Measurements from ENCODE around the gene SUSD3.
"Not testable (repeated sequence)": the region's sequence is repeated elsewhere in the genome, so short reads cannot be mapped to it uniquely, and the experiment has no call there.

The SUSD3 gene

GRCh38 chr9:93058355-93059010 is at the start of gene SUSD3:
Gene SUSD3 (plus strand): TSS chr9:93058701. CDS start chr9:93058743, 42 bp downstream.
- peak; percentile 74 for DNase-seq

- no peak for DNase-seq
Measured at GRCh38 chr9:93009337-93010015, 49.0 kb upstream of the SUSD3 start.

DNA sequence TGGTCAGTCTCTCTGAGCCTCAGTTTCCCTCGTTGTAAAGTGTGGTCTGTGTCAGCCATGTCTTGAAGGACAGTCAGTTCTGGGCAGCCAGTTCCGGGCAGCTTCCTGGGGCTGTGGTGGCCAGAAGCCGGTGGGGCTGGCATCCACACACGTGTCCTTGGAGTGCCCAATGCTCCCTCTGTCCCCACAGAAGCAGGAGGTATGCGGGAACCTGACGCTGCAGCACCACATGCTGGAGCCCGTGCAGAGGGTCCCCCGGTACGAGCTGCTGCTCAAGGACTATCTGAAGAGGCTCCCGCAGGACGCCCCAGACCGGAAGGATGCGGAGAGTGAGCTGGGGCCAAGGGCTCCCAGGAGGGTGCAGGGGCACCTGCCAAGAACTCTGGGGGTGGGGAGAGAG is 48.4 kb upstream of the SUSD3 start:
- DNase-seq = no peak

DNA sequence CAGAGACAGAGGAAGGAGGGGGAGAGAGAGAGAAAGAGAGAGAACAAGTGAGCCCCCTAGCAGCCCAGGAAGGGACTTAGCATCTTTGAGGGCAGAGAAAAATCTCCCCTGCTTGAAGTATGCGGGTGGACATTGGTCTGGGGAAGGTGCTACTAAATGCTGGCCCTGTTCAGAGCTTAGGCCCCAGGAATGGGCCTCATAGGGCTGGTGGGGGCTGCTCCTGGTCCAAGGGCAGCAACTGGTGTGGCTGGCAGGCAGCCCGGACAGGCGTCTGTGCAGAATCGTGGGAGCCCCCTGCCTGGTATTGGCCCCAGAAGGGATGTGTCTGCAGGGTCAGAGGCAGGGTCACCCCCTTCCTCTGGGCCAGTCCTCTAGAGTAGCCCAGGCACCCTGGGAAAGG is 47.8 kb upstream of the SUSD3 start:
- DNase-seq = no peak

- DNase-seq = no peak
Measured at GRCh38 chr9:93011114-93011513, 47.4 kb upstream of the SUSD3 start.

DNA sequence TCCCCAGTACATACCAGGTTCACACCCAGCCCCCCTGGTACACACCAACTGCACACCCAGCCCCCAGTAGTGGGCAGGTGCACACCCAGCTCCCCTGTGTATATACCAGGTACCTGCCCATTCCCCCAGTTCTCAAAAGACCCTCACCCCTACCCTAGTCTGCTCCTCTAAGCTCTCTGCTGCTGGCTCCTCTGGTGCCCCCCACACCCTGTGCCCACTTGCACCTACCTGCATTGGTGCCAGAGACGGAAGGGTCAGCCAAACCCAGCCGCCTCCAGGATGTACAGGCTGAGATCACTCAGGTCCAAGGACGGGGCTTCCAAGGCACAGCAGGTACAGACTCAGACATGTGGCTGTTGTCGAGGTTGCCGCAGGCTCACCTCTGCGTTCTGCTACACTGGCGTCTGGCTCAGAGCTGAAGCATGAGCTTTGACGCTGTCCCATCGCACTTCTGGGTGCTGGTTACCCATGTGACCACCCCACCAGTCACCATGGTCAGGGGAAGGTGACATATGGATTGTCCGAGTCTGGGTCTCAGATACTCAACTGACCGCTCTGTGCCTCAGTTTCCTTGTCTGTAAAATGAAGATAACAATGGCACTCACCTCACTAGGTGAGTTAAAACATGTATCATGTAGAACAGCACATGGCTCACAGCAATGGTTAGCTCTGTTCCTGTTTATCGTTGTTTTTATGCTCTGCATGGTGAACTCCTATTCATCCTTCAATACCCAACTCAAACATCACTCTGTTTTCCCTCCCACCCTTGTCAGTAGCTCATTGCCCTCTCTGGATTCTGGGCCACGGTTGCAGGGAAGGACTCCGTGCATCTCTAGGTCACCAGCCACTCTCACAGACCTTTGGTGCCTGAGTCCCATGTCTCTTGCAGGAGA is 45.3 kb upstream of the SUSD3 start:
- DNase-seq = no peak

GRCh38 chr9:93013856-93014582 is 44.5 kb upstream of the SUSD3 start:
- no peak for DNase-seq

DNA sequence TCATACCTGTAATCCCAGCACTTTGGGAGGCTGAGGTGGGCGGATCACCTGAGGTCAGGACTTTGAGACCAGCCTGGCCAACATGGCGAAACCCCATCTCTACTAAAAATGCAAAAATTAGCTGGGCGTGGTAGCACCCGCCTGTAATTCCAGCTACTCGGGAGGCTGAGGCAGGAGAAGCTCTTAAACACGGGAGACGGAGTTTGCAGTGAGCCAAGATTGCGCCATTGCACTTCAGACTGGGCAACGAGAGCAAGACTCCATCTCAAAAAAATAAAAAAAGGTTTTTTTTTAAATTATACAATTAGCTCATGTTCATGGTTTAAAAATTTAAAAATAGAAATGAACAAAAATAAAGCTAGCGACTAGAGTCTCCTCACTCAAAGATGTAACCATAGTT is 43.3 kb upstream of the SUSD3 start:
- not testable (repeated sequence) for DNase-seq

DNA sequence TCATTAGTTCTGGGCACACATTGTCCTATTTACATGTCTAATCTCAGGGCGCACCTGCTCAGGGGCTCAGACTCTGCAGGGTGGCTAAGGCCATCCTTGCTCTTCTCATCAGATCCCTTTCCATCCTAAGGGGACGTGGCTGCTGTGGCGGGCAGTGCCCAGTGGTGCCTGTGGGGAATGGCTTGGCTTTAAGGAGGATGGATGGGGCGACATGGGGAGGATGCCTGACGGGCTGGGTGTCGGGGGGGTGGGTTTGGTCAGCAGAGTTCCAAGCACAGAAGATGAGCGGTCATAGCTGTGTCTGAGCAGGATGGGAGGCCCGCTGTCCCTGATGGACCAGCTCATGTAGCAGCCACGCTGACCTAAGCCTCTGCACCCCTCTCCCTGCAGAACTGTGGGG is 40.9 kb upstream of the SUSD3 start:
- DNase-seq = no peak

DNA sequence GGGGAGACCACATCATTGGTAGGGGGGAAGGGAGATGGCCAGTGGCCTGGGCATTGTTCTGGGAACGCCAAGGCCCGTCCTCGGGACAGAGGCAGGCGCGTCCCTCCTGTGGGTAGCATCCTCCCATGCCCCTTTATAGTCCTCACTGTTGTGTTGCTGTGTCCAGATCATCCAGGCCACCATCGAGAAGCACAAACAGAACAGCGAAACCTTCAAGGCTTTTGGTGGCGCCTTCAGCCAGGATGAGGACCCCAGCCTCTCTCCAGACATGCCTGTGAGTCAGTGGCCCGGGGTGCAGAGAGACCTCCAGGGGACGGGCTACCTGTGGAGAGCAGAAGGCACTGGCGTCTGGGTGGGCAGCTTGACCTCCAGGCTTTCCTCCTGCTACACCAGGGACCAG is 38.4 kb upstream of the SUSD3 start:
- no peak for DNase-seq

DNA sequence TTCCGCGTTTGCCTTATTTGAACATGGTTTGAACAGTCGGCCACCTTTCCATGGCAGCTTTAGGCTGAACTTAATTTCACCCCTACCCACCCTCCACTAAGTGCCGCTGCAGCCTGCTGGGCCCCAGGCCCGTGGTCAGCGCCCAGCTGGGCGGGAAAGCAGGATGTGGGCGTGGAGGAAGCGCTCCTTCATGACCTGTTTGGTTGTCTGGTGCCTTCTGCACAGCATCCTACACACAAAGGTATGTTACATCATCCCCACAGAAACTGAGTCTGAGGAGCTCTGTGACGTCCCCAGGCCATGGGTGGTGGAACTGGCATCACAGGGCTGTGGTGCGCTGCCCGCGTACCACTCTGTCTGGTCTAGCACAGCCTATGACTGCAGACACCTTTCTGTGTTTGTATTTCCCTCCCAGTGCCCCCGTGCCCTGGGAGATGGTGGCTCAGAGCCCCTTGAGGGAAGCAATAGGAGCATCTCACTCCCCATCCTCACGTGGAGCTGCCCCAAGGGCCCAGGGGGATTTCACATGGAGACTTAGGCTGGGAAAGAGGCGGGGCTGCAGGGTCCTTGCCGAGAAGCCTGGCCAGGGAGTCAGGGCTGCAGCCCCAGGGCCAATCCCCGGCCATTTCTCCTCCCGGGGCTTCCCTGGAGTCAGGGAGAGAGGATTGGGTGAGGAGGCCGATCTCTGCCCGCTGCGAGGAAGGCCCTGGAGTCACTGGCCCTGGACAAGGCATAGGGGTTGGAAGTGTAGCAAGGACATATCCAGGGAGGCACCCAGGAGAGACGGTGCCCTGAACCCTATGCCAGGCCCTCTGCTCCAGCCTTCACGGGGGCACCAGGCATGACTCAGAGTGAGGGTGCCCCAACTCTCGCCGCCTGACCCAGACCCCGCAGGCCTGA is 37.5 kb upstream of the SUSD3 start:
- DNase-seq = peak; percentile 30

- no peak for DNase-seq
Measured at GRCh38 chr9:93022066-93022465, 36.4 kb upstream of the SUSD3 start.

GRCh38 chr9:93022721-93023520 is 35.6 kb upstream of the SUSD3 start:
- DNase-seq = no peak

- no peak for DNase-seq
Measured at GRCh38 chr9:93023521-93023815, 35.0 kb upstream of the SUSD3 start.

DNA sequence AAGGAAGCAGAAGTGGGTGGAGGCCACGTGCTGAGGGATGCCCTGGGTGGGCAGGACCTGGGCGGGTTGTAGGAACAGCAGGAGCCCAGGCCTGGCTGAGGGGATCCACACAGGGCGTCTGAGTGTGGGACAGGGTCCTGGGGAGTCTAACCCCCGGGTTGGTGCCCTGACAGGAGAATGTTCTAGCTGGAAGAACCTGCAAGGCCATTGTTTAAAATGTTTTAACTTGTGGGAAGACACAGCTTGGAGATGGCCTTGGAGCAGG is 33.9 kb upstream of the SUSD3 start:
- DNase-seq = no peak

GRCh38 chr9:93024986-93025630 is 33.4 kb upstream of the SUSD3 start:
- no peak for DNase-seq

DNA sequence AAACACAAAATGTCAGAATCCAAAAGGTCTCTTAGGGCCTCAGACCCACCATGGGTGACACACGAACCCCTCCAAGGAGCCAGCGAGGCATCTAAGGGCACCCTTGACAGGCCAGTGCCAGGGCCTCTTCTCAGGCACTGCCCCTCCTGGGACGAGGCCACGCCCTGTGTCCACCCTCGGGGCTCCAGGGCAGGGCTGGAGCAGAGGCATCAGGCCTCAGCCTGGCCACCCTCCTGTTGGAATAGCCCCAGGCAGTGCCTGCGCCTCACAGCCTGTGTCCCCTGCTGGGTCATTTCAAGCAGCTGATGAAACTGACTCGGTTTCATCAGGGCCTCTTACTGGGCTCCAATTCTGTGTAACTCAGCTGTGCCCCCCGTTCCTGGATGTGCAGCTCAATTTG is 32.8 kb upstream of the SUSD3 start:
- no peak for DNase-seq

GRCh38 chr9:93026640-93027039 is 31.9 kb upstream of the SUSD3 start:
- DNase-seq = no peak

DNA sequence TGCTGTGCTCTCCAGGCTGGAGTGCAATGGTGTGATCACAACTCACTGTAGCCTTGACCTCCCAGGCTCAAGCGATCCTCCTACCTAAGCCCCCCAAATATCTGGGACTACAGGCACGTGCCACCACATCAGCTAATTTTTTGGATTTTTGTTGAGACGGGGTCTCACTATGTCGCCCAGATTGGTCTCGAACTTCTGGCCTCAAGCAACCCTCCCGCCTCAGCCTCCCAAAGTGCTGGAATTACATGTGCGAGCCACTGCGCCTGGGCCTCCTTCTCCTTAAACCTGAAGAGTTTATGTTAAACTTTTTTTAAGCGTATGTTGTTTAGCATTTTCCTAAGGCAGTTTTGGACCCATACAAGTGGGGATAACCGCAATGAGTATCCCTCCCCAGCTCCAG is 30.8 kb upstream of the SUSD3 start:
- DNase-seq = no peak

GRCh38 chr9:93028448-93029006 is 30.0 kb upstream of the SUSD3 start:
- peak; percentile 56 for DNase-seq

Measured in activated CD4-positive, alpha-beta T cell treated with anti-CD3 and anti-CD28 coated beads for 48 hours (primary cell).